HEK293 (cell line): ENCODE measurements around the gene ACOX2.

ENCODE experiments used
- CTCF ChIP-seq: fragments of 450-650 bp; formaldehyde crosslinking; IDR thresholded peaks from 2 replicates; pipeline ENCODE4 v1.5.1; 2016; ENCODE audit warnings: missing biosample characterization, missing genetic modification characterization
- HOXD13 ChIP-seq: sonication (generic); formaldehyde crosslinking; IDR thresholded peaks from 2 replicates; pipeline ENCODE4 v1.8.0; 2022; ENCODE audit warnings: missing genetic modification reagents, borderline replicate concordance
- IKZF3 ChIP-seq: fragments of 450-650 bp; IDR thresholded peaks from 2 replicates; pipeline ENCODE4 v1.5.0; 2018; ENCODE audit warnings: missing biosample characterization, mild to moderate bottlenecking, missing genetic modification characterization, moderate library complexity
- REST ChIP-seq: fragments of 450-650 bp; formaldehyde crosslinking; IDR thresholded peaks from 2 replicates; pipeline ENCODE4 v1.5.1; 2016; ENCODE audit warnings: missing biosample characterization, missing genetic modification characterization
- SP7 ChIP-seq: fragments of 450-650 bp; formaldehyde crosslinking; IDR thresholded peaks from 2 replicates; pipeline ENCODE4 v1.5.1; 2016; ENCODE audit warnings: missing biosample characterization, missing genetic modification characterization
- ZBTB20 ChIP-seq: fragments of 450-650 bp; formaldehyde crosslinking; IDR thresholded peaks from 2 replicates; pipeline ENCODE4 v1.5.1; 2016; ENCODE audit warnings: missing biosample characterization, missing genetic modification characterization
- ZBTB7A ChIP-seq: fragments of 450-650 bp; formaldehyde crosslinking; IDR thresholded peaks from 2 replicates; pipeline ENCODE4 v1.5.1; 2016; ENCODE audit warnings: low read depth, missing biosample characterization, missing genetic modification characterization
- ZNF311 ChIP-seq: fragments of 450-650 bp; formaldehyde crosslinking; IDR thresholded peaks from 2 replicates; pipeline ENCODE4 v1.5.1; 2017; ENCODE audit warnings: missing biosample characterization, missing genetic modification characterization, borderline replicate concordance
- ZNF530 ChIP-seq: fragments of 450-650 bp; formaldehyde crosslinking; IDR thresholded peaks from 2 replicates; pipeline ENCODE4 v1.5.1; 2016; ENCODE audit warnings: low read depth, missing biosample characterization, missing genetic modification characterization
- ZNF837 ChIP-seq: fragments of 450-650 bp; formaldehyde crosslinking; IDR thresholded peaks from 2 replicates; pipeline ENCODE4 v1.5.1; 2016; ENCODE audit warnings: missing biosample characterization, missing genetic modification characterization
- ZSCAN18 ChIP-seq: fragments of 450-650 bp; formaldehyde crosslinking; IDR thresholded peaks from 2 replicates; pipeline ENCODE4 v1.5.1; 2016; ENCODE audit warnings: missing biosample characterization, missing genetic modification characterization
- TF ChIP-seq, protein P1 (sequence below): fragments of 450-650 bp; formaldehyde crosslinking; IDR thresholded peaks from 2 replicates; pipeline ENCODE4 v1.5.1; 2016; ENCODE audit warnings: missing biosample characterization, missing genetic modification characterization

DNA sequence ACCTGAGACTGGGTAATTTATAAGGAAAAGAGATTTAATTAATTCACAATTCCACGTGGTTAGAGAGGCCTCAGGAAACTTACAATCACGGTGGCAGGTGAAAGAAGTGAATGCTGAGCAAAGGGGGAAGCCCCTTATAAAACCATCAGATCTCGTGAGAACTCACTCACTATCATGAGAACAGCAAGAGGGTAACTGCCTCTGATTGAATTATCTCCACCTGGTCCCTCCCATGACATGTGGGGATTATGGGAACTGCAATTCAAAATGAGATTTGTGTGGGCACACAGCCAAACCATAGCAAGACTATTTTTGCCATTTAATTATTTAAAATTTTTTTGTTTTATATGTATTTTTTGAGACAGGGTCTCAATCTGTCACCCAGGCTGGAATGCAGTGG lies 72.1 kb downstream of the ACOX2 start:
- no peak for TF ChIP-seq REST
- TF ChIP-seq SP7, result no peak
- no peak for TF ChIP-seq CTCF (tag by site-specific recombination)
- no peak for TF ChIP-seq ZBTB20 (tag by site-specific recombination)
- TF ChIP-seq ZNF311 (tag by site-specific recombination), result no peak
- TF ChIP-seq ZSCAN18 (tag by site-specific recombination), result no peak
- no peak for TF ChIP-seq IKZF3 (tag by site-specific recombination)
- TF ChIP-seq ZBTB7A (tag by site-specific recombination), result no peak
- TF ChIP-seq ZNF530 (tag by site-specific recombination), result no peak
- no peak for TF ChIP-seq ZNF837 (tag by site-specific recombination)
- TF ChIP-seq HOXD13 (CRISPR knock-in tag), result no peak
- TF ChIP-seq, protein P1, sequence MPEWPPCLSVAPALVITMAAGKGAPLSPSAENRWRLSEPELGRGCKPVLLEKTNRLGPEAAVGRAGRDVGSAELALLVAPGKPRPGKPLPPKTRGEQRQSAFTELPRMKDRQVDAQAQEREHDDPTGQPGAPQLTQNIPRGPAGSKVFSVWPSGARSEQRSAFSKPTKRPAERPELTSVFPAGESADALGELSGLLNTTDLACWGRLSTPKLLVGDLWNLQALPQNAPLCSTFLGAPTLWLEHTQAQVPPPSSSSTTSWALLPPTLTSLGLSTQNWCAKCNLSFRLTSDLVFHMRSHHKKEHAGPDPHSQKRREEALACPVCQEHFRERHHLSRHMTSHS (tag by site-specific recombination), result no peak
